CD8-positive, alpha-beta memory T cell (primary cell): ENCODE results near the gene ABHD16B. TPM values are rescaled to one million over a fixed set of nuclear protein-coding genes. Genes with fewer than 3 reads are reported as not detected.

Experiments used
- CTCF ChIA-PET: fragments of 350-600 bp; sonication (Branson Sonifier 250); formaldehyde crosslinking; loops from one replicate; lab custom pipeline; 2021; ENCODE audit warnings: antibody characterized with exemption; lab: Charles Lee
- POLR2A ChIA-PET: fragments of 350-600 bp; sonication (Branson Sonifier 250); formaldehyde crosslinking; loops from one replicate; lab custom pipeline; 2021; ENCODE audit warnings: antibody characterized with exemption; lab: Charles Lee
- DNase-seq, 5 donors: peaks; one replicate each; pipeline versions ENCODE4 v3.0.0 to v3.0.0-alpha.2; 2020 to 2022; ENCODE audit warnings: mixed read lengths in 1 of 5
- H3K27ac ChIP-seq: one replicate; pipeline ENCODE4 v1.7.0; 2013; ENCODE audit warnings: low read depth, mild to moderate bottlenecking, low read length, moderate library complexity
- H3K27me3 ChIP-seq: 2 replicates; pipeline ENCODE4 v1.7.0; 2013; ENCODE audit warnings: low read length, mild to moderate bottlenecking; ENCODE audit not compliant: insufficient read depth, poor library complexity, severe bottlenecking
- H3K36me3 ChIP-seq: 2 replicates; pipeline ENCODE4 v1.7.0; 2013; ENCODE audit warnings: mild to moderate bottlenecking, low read length, moderate library complexity; ENCODE audit not compliant: insufficient read depth
- H3K4me1 ChIP-seq: 2 replicates; pipeline ENCODE4 v1.7.0; 2013; ENCODE audit warnings: mild to moderate bottlenecking, low read length, moderate library complexity; ENCODE audit not compliant: insufficient read depth
- H3K4me3 ChIP-seq: 2 replicates; pipeline ENCODE4 v1.7.0; 2013; ENCODE audit warnings: mild to moderate bottlenecking, low read length
- H3K9me3 ChIP-seq: 2 replicates; pipeline ENCODE4 v1.7.0; 2013; ENCODE audit warnings: mild to moderate bottlenecking, low read length
- H3K27ac Mint-ChIP-seq, 8 donors: one replicate each; pipeline ENCODE4 v1.8.0; 2020 to 2021; ENCODE audit warnings: mixed read lengths in 8 of 8, mild to moderate bottlenecking in 6 of 8, inconsistent platforms in 3 of 8, moderate library complexity in 3 of 8
- H3K27me3 Mint-ChIP-seq, 2 donors: one replicate each; pipeline ENCODE4 v1.8.0; 2020 to 2021; ENCODE audit warnings: mixed read lengths in 2 of 2, mild to moderate bottlenecking in 1 of 2, moderate library complexity in 1 of 2
- H3K36me3 Mint-ChIP-seq, 3 donors: one replicate each; pipeline ENCODE4 v1.8.0; 2020 to 2021; ENCODE audit warnings: mixed read lengths in 3 of 3, inconsistent platforms in 1 of 3, mild to moderate bottlenecking in 1 of 3
- H3K4me1 Mint-ChIP-seq, 3 donors: one replicate each; pipeline ENCODE4 v1.8.0; 2020 to 2021; ENCODE audit warnings: mixed read lengths in 3 of 3, inconsistent platforms in 1 of 3, mild to moderate bottlenecking in 1 of 3
- H3K4me3 Mint-ChIP-seq, 7 donors: one replicate each; pipeline ENCODE4 v1.8.0; 2020 to 2021; ENCODE audit warnings: mixed read lengths in 7 of 7, mild to moderate bottlenecking in 6 of 7, moderate library complexity in 4 of 7, inconsistent platforms in 2 of 7
- H3K9me3 Mint-ChIP-seq, 5 donors: one replicate each; pipeline ENCODE4 v1.8.0; 2020 to 2022; ENCODE audit warnings: mixed read lengths in 5 of 5, mild to moderate bottlenecking in 3 of 5, moderate library complexity in 2 of 5, inconsistent platforms in 1 of 5
- polyA plus RNA-seq: library from polyadenylated mRNA; unstranded; fragments of 300-500 nt; fragmentation: Illumina TruSeq; gene quantifications from one replicate; pipeline ENCODE4 v1.2.3, GENCODE V29; 2021
- total RNA-seq, 2 experiments: library from RNA; stranded (reverse); gene quantifications; one replicate each; pipeline ENCODE4 v1.2.3, GENCODE V29; 2021

The ABHD16B gene
- total and polyA plus RNA-seq, 3 experiments from 2014 or later = not detected

DNA sequence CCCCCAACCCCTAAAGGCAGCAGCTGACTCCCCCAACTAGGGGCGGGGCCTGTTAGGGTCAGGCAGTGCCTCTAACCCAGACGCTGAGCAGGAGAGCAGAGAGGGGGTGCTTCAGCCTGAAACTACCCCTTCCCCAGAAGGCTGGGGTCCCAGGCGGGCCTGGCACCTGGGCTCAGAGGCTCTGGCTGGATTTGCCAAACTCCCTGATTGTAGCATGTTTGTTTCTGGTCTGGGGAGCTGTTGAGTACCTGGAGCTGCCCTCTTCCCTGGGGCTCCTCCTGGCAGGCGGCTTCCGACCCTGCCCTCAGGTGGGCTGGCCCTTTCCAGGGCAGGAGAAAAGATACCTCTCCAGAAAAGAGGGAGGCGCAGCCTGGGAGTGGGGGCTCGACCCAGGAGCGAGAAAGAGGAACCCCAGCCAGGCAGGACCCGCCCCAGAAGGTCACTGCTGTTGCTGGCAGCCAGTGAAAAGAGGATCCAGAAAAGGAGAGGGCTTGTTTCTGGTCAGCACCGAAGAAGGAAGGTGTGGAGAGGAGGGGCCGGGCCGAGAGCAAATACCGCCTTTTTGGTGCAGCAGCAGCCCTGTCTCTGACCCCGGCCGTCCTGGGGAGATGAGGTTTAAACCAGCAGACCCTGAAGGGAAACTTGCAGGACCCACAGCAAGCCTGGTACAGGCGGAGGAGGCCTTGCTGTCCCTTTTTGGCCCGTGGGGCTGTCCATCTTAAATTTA lies 810 bp upstream of the ABHD16B start:
- Mint-ChIP-seq H3K4me3 (no peak overlapping the region), H3K27me3 (no peaks in the 10 kb centered on the region), H3K4me1 (peaks cover 34 to 48% (median 37%) of the 10 kb centered on the region in 3 donors), H3K9me3 (no peaks in the 10 kb centered on the region), H3K36me3 (peaks cover 0 to 25% (median 0%) of the 10 kb centered on the region in 3 donors), H3K27ac (peak overlapping the region in 2 of 8 donors; percentile 57 to 63)
- H3K4me1 ChIP-seq = peaks cover 31% of the 10 kb centered on the region
- no peaks in the 10 kb centered on the region for H3K9me3 ChIP-seq
- H3K36me3 ChIP-seq = no peaks in the 10 kb centered on the region
- CTCF ChIA-PET = no interaction called here
- POLR2A ChIA-PET = no interaction called here
- no peak overlapping the region for H3K4me3 ChIP-seq
- no peaks in the 10 kb centered on the region for H3K27me3 ChIP-seq
- H3K27ac ChIP-seq = no peak overlapping the region
- no peak for DNase-seq

DNA sequence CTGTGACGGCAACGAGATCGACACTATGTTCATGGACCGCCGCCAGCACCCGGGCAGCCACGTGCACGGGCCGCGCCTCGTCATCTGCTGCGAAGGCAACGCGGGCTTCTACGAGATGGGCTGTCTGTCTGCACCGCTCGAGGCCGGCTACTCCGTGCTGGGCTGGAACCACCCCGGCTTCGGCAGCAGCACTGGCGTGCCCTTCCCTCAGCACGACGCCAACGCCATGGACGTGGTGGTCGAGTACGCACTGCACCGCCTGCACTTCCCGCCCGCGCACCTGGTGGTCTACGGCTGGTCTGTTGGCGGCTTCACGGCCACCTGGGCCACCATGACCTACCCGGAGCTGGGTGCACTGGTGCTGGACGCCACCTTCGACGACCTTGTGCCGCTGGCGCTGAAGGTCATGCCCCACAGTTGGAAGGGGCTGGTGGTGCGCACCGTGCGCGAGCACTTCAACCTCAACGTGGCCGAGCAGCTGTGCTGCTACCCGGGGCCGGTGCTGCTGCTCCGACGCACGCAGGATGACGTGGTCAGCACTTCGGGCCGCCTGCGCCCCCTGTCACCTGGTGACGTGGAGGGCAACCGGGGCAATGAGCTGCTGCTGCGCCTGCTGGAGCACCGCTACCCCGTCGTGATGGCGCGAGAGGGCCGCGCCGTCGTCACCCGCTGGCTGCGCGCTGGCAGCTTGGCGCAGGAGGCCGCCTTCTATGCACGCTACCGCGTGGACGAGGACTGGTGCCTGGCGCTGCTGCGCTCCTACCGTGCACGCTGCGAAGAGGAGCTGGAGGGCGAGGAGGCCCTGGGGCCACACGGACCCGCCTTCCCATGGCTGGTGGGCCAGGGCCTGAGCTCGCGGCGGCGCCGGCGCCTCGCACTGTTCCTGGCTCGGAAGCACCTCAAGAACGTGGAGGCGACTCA lies 943 bp downstream of the ABHD16B start:
- ChIA-PET CTCF (interaction anchor here (3.1 kb wide), 1 partner anchor 155 kb away, joined by 28 read pairs; the partner anchor contains the start of genes ARFRP1 and ZGPAT), POLR2A (no interaction called here)
- no peak overlapping the region for H3K27ac Mint-ChIP-seq
- peaks cover 35 to 53% (median 41%) of the 10 kb centered on the region in 3 donors for H3K4me1 Mint-ChIP-seq
- H3K9me3 ChIP-seq = no peaks in the 10 kb centered on the region
- H3K36me3 Mint-ChIP-seq = peaks cover 0 to 29% (median 0%) of the 10 kb centered on the region in 3 donors
- H3K9me3 Mint-ChIP-seq = no peaks in the 10 kb centered on the region
- DNase-seq = no peak
- no peaks in the 10 kb centered on the region for H3K27me3 Mint-ChIP-seq
- H3K4me3 ChIP-seq = no peak overlapping the region
- no peak overlapping the region for H3K27ac ChIP-seq
- H3K27me3 ChIP-seq = no peaks in the 10 kb centered on the region
- H3K4me3 Mint-ChIP-seq = no peak overlapping the region
- peaks cover 41% of the 10 kb centered on the region for H3K4me1 ChIP-seq
- H3K36me3 ChIP-seq = no peaks in the 10 kb centered on the region

DNA sequence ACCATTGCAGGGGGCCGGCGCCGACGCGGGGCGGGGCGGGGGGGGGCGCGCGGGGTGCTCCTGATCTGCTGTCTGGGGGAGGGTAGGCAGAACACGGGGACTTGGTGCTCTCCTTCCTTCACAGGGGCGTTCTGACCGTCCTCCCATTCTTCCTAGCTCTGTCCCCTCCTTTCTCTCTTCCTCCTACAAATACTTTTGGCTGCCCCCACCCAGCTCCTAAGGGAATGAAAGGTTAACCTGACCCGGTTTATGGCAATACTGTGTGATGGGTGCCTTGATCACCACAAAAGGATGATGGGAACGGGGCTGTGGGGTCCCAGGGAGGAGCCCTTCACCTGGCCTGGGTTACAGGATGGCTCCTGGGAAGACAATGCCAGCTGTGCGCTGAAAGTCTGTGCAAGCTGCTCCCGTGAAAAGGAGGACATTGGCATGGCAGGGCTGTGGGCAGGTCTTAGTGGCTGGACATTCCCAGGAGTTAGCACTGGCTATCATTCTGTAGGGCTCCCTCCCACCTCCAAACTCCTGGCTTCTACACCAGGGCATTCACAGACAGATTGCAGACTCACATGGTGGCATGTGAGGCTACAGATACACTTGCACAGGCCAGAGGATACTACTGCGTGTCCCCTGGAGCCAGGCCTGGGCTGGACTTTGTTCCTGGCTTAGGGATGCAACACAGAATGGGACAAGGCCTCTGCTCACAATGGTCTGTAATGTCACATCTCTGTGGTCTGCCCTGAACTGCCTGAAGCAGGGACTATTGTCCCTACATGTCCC lies 1.9 kb downstream of the ABHD16B start:
- Histone ChIP-seq H3K4me3 (peak overlapping the region; percentile 79), H3K4me1 (peaks cover 31% of the 10 kb centered on the region), H3K9me3 (no peaks in the 10 kb centered on the region), H3K27me3 (no peaks in the 10 kb centered on the region), H3K27ac (peak overlapping the region; percentile 80), H3K36me3 (no peaks in the 10 kb centered on the region)
- ChIA-PET CTCF (interaction anchor here (0.7 to 3.1 kb wide), 12 partner anchors 9 to 343 kb away, joined by 3 to 28 read pairs (median 6); partner anchors contain the start of genes ARFRP1, GMEB2, LIME1 and PPDPF), POLR2A (interaction anchor here (1.0 to 2.0 kb wide), 3 partner anchors 127 to 327 kb away, joined by 3 to 10 read pairs (median 8); partner anchors contain the start of genes ARFRP1, LIME1 and ZGPAT)
- Mint-ChIP-seq H3K27me3 (no peaks in the 10 kb centered on the region), H3K4me1 (peaks cover 28 to 50% (median 37%) of the 10 kb centered on the region in 3 donors), H3K36me3 (peaks cover 0 to 32% (median 1%) of the 10 kb centered on the region in 3 donors), H3K9me3 (no peaks in the 10 kb centered on the region), H3K27ac (peak overlapping the region; percentile 89 to 99 (median 95)), H3K4me3 (peak overlapping the region; percentile 92 to 99 (median 95))
- DNase-seq = no peak

- Mint-ChIP-seq H3K36me3 (peaks cover 0 to 39% (median 3%) of the 10 kb centered on the region in 3 donors), H3K27ac (peak overlapping the region; percentile 90 to 99 (median 96)), H3K4me1 (peaks cover 23 to 45% (median 33%) of the 10 kb centered on the region in 3 donors), H3K9me3 (no peaks in the 10 kb centered on the region), H3K4me3 (peak overlapping the region; percentile 92 to 99 (median 95)), H3K27me3 (no peaks in the 10 kb centered on the region)
- Histone ChIP-seq H3K9me3 (no peaks in the 10 kb centered on the region), H3K4me1 (peaks cover 24% of the 10 kb centered on the region), H3K27ac (peak overlapping the region; percentile 80), H3K36me3 (peaks cover 4% of the 10 kb centered on the region), H3K27me3 (no peaks in the 10 kb centered on the region), H3K4me3 (peak overlapping the region; percentile 79)
- POLR2A ChIA-PET = interaction anchor here (1.0 to 2.0 kb wide), 6 partner anchors 32 to 328 kb away, joined by 3 to 10 read pairs (median 4); partner anchors contain the start of genes ARFRP1, LIME1 and ZGPAT
- CTCF ChIA-PET = interaction anchor here (0.7 to 3.1 kb wide), 19 partner anchors 10 to 367 kb away, joined by 3 to 28 read pairs (median 6); partner anchors contain the start of genes ARFRP1, DNAJC5, GMEB2 and LIME1
- peak; percentile 70 to 87 (median 78) for DNase-seq
Measured at GRCh38 chr20:63863798-63864544, 2.7 kb downstream of the ABHD16B start.

DNA sequence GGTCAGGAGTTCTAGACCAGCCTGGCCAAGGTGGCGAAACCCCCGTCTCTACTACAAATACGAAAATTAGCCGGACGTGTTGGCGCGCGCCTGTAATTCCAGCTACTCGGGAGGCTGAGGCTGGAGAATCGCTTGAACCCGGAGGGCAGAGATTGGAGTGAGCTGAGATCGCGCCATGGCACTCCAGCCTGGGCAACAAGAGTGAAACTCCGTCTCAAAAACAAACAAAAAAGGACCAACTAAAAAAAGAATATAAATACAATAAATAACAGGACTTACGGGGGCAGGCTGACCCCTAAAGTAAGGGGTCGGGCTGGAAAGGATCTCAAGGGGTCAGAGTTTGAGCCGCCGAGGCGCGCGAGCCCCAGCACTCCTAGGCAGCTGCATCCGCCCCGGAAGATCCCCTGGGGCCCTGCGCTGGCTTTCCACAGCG lies 3.3 kb downstream of the ABHD16B start:
- peaks cover 19 to 40% (median 32%) of the 10 kb centered on the region in 3 donors for H3K4me1 Mint-ChIP-seq
- H3K36me3 Mint-ChIP-seq = peaks cover 0 to 45% (median 5%) of the 10 kb centered on the region in 3 donors
- no peaks in the 10 kb centered on the region for H3K9me3 Mint-ChIP-seq
- peak overlapping the region; percentile 92 to 99 (median 95) for H3K4me3 Mint-ChIP-seq
- H3K4me1 ChIP-seq = peaks cover 21% of the 10 kb centered on the region
- H3K27ac Mint-ChIP-seq = peak overlapping the region; percentile 90 to 99 (median 96)
- peak overlapping the region; percentile 79 for H3K4me3 ChIP-seq
- H3K27me3 Mint-ChIP-seq = no peaks in the 10 kb centered on the region
- ChIA-PET POLR2A (interaction anchor here (0.6 to 2.0 kb wide), 11 partner anchors 22 to 343 kb away, joined by 3 to 10 read pairs (median 4); partner anchors contain the start of genes ARFRP1, LIME1, PPDPF and PTK6), CTCF (interaction anchor here (0.8 to 3.1 kb wide), 23 partner anchors 10 to 368 kb away, joined by 3 to 28 read pairs (median 5); partner anchors contain the start of genes ARFRP1, DNAJC5, LIME1 and PPDPF)
- H3K27ac ChIP-seq = peak overlapping the region; percentile 80
- no peaks in the 10 kb centered on the region for H3K27me3 ChIP-seq
- no peak for DNase-seq
- peaks cover 9% of the 10 kb centered on the region for H3K36me3 ChIP-seq
- H3K9me3 ChIP-seq = no peaks in the 10 kb centered on the region

DNA sequence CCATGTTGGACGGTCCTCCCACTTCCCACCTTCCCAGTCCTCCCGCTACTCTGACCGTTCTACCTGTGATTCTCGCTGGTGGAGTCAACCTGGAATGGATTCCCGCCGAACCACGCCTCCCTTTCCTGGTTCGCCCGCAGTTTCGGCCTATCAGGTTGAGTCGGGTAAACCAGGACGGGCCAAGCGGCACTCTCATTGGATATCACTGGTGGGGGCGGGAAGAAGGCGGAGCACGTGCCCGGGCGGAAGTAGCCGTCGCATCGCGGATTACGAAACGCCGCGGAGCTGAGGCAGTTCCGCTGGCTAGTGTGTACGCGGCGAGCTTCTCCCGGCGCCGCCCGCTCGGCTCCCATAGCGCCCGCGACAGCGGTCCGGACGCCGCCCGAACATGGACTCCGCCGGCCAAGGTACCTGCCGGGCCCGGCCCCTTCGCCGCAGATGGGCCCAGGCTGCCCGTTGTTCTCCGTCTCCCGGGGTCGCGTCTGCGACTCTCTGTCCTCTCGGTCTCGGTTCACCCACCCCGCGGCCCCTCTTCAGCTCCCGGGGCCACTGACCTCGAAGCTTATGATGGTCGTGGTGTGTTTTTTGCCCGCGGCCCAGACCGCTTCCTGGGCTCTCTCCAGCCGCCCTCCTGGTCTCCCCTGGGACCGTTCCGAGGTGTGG lies 3.8 kb downstream of the ABHD16B start, which contains the start of gene TPD52L2:
TPD52L2 (plus strand) TSS at position 293 of the 663 bp plus-strand sequence; CDS start at position 389, 96 bp downstream.
- peak within 1 kb of the TSS; percentile 79 for H3K4me3 ChIP-seq
- peak within 1 kb of the TSS; percentile 80 for H3K27ac ChIP-seq
- peaks cover 19 to 38% (median 32%) of the 10 kb centered on the region in 3 donors for H3K4me1 Mint-ChIP-seq
- H3K9me3 ChIP-seq = no peaks in the 10 kb centered on the region
- no peaks in the 10 kb centered on the region for H3K9me3 Mint-ChIP-seq
- peak; percentile 96 to 98 (median 96) for DNase-seq
- ChIA-PET POLR2A (interaction anchor here (0.6 to 2.0 kb wide), 14 partner anchors 22 to 344 kb away, joined by 3 to 10 read pairs (median 4); partner anchors contain the start of genes ARFRP1, GMEB2, LIME1 and PPDPF), CTCF (interaction anchor here (0.8 to 3.1 kb wide), 23 partner anchors 11 to 368 kb away, joined by 3 to 28 read pairs (median 5); partner anchors contain the start of genes ARFRP1, DNAJC5, LIME1 and PPDPF)
- H3K27ac Mint-ChIP-seq = peak within 1 kb of the TSS; percentile 90 to 99 (median 96)
- no peaks in the 10 kb centered on the region for H3K27me3 ChIP-seq
- H3K36me3 ChIP-seq = peaks cover 15% of the 10 kb centered on the region
- H3K27me3 Mint-ChIP-seq = no peaks in the 10 kb centered on the region
- H3K4me3 Mint-ChIP-seq = peak within 1 kb of the TSS; percentile 92 to 99 (median 95)
- peaks cover 21% of the 10 kb centered on the region for H3K4me1 ChIP-seq
- H3K36me3 Mint-ChIP-seq = peaks cover 1 to 49% (median 5%) of the 10 kb centered on the region in 3 donors
